Measurements from ENCODE around the gene NT5DC3. TPM values are rescaled to one million over a fixed set of nuclear protein-coding genes. Genes with fewer than 3 reads are reported as not detected.
A peak's percentile ranks its signal among the peaks of the same experiment; 100 is the strongest.

Gene NT5DC3
- total RNA-seq, 4 donors from 2014 or later: 12.7 to 16.7 (median 16.2) TPM

- Histone ChIP-seq H3K4me1 (peaks cover 0 to 33% (median 6%) of the 10 kb centered on the region in 4 donors), H3K27ac (no peak overlapping the region)
These were observed 3.3 kb upstream of the NT5DC3 start for GRCh38 chr12:103844305-103844704.

DNA sequence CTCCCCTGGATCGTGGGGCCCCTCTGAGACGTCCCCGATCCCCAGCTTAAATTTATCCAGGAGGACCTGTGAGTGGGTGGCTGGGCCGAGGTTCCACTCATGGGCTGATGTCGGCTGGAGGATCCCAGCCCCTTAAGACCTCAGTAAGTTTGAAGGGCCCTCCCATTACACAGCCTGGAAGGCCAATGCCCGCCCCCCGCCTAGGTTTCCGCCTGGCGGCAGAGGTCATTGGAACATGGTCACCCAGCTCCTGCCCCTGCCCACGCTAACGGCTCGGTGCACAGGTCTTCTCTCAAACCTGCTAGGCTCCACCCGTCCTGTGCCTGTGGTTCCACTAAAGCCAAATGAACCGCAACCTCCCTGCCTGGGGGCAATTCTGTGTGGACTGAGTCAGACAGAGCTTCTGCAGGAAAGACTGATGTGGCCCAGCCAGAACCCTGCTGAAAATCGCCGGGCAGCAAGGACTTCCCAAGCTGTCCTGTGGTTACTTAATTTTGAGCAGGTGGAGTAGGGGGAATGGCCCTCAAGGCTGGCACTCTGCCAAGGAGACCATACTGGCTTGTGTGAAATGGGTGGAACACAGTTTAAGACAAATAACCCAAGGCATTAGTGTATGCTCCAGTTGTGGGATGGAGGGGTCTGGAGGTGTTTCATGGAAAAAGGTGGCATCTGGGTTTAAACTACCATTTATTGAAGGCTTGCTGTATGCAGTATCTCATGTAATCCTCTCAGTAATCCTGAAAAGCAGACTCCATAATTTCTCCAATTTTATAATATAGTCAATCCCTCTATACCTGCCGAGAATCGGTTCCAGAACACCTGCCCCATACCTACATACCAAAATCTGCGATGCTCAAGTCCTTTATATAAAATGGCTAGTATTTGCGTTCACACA, 903 bp upstream of the NT5DC3 start:
- Histone ChIP-seq H3K27ac (peak overlapping the region; percentile 74 to 90 (median 82)), H3K36me3 (no peaks in the 10 kb centered on the region), H3K9me3 (no peaks in the 10 kb centered on the region), H3K4me3 (peak overlapping the region; percentile 86 to 93 (median 90)), H3K4me1 (peaks cover 0 to 35% (median 4%) of the 10 kb centered on the region in 4 donors), H3K27me3 (no peaks in the 10 kb centered on the region)
- DNase-seq (ENCODE audit: low spot score in 2 of 2): no peak
- no peak for TF ChIP-seq CTCF (IDR thresholded peaks at IDR 0.05)
- TF ChIP-seq EP300 (IDR thresholded peaks at IDR 0.05): no peak
- TF ChIP-seq POLR2A (IDR thresholded peaks at IDR 0.05): no peak
- WGBS, 2 donors: 51 to 53% methylated on average over 11 to 15 of the region's 20 CpGs

More at GRCh38 chr12:103844305-103844704, 3.3 kb upstream of the NT5DC3 start:
- H3K9me3 ChIP-seq: no peaks in the 10 kb centered on the region
- no peak overlapping the region for H3K4me3 ChIP-seq
- 72 to 78% methylated on average over 3 of the region's 3 CpGs for WGBS, 2 donors
- no peaks in the 10 kb centered on the region for H3K27me3 ChIP-seq
- DNase-seq (ENCODE audit: low spot score in 2 of 2): no peak
- TF ChIP-seq EP300 (IDR thresholded peaks at IDR 0.05) (no peak), CTCF (IDR thresholded peaks at IDR 0.05) (no peak), POLR2A (IDR thresholded peaks at IDR 0.05) (no peak)
- H3K36me3 ChIP-seq: no peaks in the 10 kb centered on the region

DNA sequence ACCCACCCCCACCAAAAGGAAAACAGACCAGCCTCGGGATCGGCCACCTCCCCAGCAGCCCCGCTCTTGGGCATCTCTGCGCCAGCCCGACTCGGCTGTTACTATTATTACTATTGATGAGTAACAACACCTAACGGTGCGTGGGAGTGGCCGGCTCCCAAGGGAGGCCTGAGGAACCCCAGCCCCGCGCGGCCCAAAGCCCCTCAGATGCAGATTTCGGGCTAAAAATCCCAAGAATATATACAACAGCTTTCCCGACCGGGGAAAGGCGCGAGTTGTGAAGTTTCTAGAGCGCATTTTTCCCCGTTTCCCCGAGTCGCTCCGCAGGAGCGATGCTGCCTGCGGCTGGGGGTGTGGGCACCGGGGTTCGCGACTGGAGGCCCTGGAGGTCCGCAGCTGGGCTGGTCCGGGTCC, 565 bp downstream of the NT5DC3 start:
- no peaks in the 10 kb centered on the region for H3K9me3 ChIP-seq
- no peak for DNase-seq (ENCODE audit: low spot score in 2 of 2)
- peaks cover 0 to 4% (median 0%) of the 10 kb centered on the region in 3 donors for H3K36me3 ChIP-seq
- H3K27me3 ChIP-seq: no peaks in the 10 kb centered on the region
- TF ChIP-seq CTCF (IDR thresholded peaks at IDR 0.05) (no peak), EP300 (IDR thresholded peaks at IDR 0.05) (no peak), POLR2A (IDR thresholded peaks at IDR 0.05) (no peak)
- H3K4me1 ChIP-seq: peaks cover 0 to 35% (median 4%) of the 10 kb centered on the region in 4 donors
- peak overlapping the region; percentile 35 to 90 (median 72) for H3K27ac ChIP-seq
- H3K4me3 ChIP-seq: peak overlapping the region; percentile 86 to 93 (median 90)
- WGBS, 2 donors: 1 to 2% methylated on average over 15 to 29 of the region's 29 CpGs

GRCh38 chr12:103839609-103840461, 1.2 kb downstream of the NT5DC3 start:
- Histone ChIP-seq H3K9me3 (no peaks in the 10 kb centered on the region), H3K4me1 (peaks cover 0 to 41% (median 4%) of the 10 kb centered on the region in 4 donors), H3K27me3 (no peaks in the 10 kb centered on the region), H3K4me3 (peak overlapping the region; percentile 86 to 93 (median 90)), H3K27ac (peak overlapping the region in 2 of 4 donors; percentile 73 to 90), H3K36me3 (peaks cover 0 to 4% (median 0%) of the 10 kb centered on the region in 3 donors)
- no peak for DNase-seq (ENCODE audit: low spot score in 2 of 2)
- TF ChIP-seq CTCF (IDR thresholded peaks at IDR 0.05) (no peak), EP300 (IDR thresholded peaks at IDR 0.05) (no peak), POLR2A (IDR thresholded peaks at IDR 0.05) (no peak)
- 62 to 66% methylated on average over 14 of the region's 14 CpGs for WGBS, 2 donors

Measured in tibial nerve (tissue), 4 donors.